ENCODE results near the gene LDB3. TPM values are rescaled to one million over a fixed set of nuclear protein-coding genes. Genes with fewer than 3 reads are reported as not detected.

LDB3 gene
- total and polyA plus RNA-seq, 12 donors = 162 to 1,738 (median 1,513) TPM

DNA sequence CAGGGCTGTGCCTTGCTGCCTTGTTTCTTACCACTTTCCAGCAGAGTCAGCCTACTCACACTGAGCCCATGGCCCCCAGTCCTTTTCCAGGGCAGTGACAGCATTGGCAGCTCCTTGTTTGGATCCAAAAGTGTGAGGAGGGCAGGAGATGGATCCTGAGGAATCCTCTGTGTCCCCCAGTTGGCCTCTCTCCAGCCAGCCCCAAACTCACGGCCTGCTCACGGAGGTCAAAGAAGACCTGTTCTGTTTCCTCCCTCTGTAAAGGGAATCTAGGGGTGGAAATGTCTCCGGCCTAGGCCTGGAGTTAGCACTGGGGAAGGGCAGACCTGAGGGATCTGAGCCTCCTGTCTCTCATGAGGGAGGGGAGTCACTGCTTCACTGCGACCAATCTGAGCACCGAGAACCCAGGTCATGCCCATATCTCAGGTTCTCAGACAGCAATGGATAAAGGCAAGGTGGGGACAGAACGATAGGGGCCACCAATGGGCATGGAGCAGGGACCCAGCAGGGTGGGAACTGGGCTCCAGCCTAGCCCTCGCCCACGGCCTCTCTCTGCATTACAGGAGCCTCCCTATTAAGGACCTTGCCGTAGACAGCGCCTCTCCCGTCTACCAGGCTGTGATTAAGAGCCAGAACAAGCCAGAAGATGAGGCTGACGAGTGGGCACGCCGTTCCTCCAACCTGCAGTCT is 23.2 kb downstream of the LDB3 start:
- peak in 1 of 2 donors; percentile 42 for DNase-seq
- WGBS, 2 donors = 46 to 68% methylated on average over 14 of the region's 14 CpGs
- Histone ChIP-seq H3K36me3 (peaks cover 0 to 22% (median 0%) of the 10 kb centered on the region in 9 donors), H3K4me3 (no peak overlapping the region), H3K27ac (peak overlapping the region in 9 of 10 donors; percentile 12 to 76 (median 59)), H3K27me3 (peaks cover 0 to 15% (median 0%) of the 10 kb centered on the region in 7 donors), H3K9me3 (no peaks in the 10 kb centered on the region), H3K4me1 (peaks cover 7 to 99% (median 36%) of the 10 kb centered on the region in 9 donors)
- TF ChIP-seq, protein P1, sequence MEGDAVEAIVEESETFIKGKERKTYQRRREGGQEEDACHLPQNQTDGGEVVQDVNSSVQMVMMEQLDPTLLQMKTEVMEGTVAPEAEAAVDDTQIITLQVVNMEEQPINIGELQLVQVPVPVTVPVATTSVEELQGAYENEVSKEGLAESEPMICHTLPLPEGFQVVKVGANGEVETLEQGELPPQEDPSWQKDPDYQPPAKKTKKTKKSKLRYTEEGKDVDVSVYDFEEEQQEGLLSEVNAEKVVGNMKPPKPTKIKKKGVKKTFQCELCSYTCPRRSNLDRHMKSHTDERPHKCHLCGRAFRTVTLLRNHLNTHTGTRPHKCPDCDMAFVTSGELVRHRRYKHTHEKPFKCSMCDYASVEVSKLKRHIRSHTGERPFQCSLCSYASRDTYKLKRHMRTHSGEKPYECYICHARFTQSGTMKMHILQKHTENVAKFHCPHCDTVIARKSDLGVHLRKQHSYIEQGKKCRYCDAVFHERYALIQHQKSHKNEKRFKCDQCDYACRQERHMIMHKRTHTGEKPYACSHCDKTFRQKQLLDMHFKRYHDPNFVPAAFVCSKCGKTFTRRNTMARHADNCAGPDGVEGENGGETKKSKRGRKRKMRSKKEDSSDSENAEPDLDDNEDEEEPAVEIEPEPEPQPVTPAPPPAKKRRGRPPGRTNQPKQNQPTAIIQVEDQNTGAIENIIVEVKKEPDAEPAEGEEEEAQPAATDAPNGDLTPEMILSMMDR (IDR thresholded peaks at IDR 0.05) = no peak
- peak; percentile 5 to 35 (median 16) for ATAC-seq
- intact Hi-C loops (cut with DNase I) = loop anchor here in 4 of 10 donors (5.0 kb wide), 2 partner anchors 206 to 211 kb away; no protein-coding TSS in a partner anchor

DNA sequence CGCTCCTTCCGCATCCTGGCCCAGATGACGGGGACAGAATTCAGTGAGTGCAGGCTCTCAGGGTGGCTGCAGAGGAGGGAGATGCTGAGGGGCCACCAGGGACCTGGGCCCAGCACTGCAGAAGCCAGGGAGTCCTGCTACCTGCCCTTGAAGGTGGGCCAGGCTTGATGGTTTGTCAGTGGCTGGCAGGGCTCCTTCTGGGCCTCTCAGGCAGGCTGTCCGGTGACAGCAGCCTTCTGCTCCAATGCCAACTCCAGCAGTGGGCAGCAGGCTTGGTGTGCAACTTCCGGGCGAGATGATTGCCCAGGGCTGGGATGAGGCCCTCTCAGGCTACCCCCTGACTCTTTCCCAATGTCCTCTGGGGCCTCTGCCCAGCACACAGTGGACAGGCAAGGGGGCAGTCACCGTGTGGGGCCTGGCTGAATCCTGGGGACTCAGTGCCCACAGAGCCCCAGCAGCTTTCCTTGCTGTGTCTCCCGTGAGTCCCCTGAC is 23.8 kb downstream of the LDB3 start:
- ATAC-seq (peak in 7 of 8 donors; percentile 0 to 15 (median 3)), DNase-seq (no peak)
- intact Hi-C loops (cut with DNase I) = loop anchor here in 4 of 10 donors (5.0 kb wide), 2 partner anchors 205 to 210 kb away; no protein-coding TSS in a partner anchor
- H3K27ac ChIP-seq = peak overlapping the region in 8 of 10 donors; percentile 34 to 76 (median 60)
- no peak overlapping the region for H3K4me3 ChIP-seq
- H3K36me3 ChIP-seq = peaks cover 0 to 26% (median 0%) of the 10 kb centered on the region in 9 donors
- H3K27me3 ChIP-seq = peaks cover 0 to 10% (median 0%) of the 10 kb centered on the region in 7 donors
- WGBS, 2 donors = 56 to 74% methylated on average over 8 of the region's 8 CpGs
- TF ChIP-seq, protein P1 (IDR thresholded peaks at IDR 0.05) = no peak
- H3K4me1 ChIP-seq = peaks cover 7 to 99% (median 34%) of the 10 kb centered on the region in 9 donors
- H3K9me3 ChIP-seq = no peaks in the 10 kb centered on the region

DNA sequence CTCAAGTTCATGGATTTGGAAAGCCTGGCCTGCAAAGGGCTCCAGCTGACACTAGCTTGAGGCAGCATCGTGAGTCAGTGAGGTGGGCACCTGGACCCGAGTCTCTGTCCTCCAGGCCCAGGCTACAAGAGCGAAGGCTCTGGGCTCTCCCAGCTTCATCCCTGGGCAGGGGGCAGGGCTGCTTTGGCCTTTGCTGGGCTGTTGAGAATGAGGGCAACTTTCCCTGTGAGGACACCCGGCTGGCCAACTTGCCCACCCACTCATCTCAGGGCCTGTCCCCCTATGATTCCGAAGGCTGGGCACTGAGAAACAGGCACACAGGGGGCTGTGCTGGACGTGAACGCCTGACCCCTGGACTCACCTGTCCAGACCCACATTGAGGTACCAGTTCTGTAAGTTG is 24.4 kb downstream of the LDB3 start:
- Histone ChIP-seq H3K27me3 (peaks cover 0 to 9% (median 0%) of the 10 kb centered on the region in 7 donors), H3K4me1 (peaks cover 7 to 97% (median 33%) of the 10 kb centered on the region in 9 donors), H3K36me3 (peaks cover 0 to 28% (median 0%) of the 10 kb centered on the region in 9 donors), H3K9me3 (no peaks in the 10 kb centered on the region), H3K4me3 (no peak overlapping the region), H3K27ac (peak overlapping the region in 8 of 10 donors; percentile 34 to 76 (median 60))
- TF ChIP-seq, protein P1 (IDR thresholded peaks at IDR 0.05) = no peak
- intact Hi-C loops (cut with DNase I) = loop anchor here in 4 of 10 donors (5.0 kb wide), 2 partner anchors 205 to 210 kb away; no protein-coding TSS in a partner anchor
- 85 to 88% methylated on average over 7 of the region's 7 CpGs for WGBS, 2 donors
- ATAC-seq = no peak
- no peak for DNase-seq

DNA sequence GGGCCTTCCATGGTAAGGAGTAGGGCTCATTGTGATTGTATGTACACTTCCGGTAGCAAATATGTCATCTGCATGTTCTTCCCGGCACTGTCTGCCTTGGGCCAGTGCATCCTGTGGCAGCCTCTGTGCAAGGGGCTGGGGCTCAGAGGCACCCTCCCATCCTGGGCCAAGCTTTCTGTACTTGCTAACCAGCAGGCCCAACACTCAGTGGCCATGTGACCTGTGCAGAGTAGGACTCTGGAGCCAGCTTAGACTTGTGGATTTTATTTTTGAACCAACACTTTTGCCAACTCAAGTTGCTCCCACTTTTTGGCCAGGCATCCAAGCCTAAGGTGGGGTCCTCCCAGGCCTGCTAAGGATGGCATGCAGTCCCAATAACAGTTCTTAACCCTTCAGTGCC is 25.0 kb downstream of the LDB3 start:
- H3K27me3 ChIP-seq = peaks cover 0 to 9% (median 0%) of the 10 kb centered on the region in 7 donors
- peaks cover 0 to 34% (median 0%) of the 10 kb centered on the region in 9 donors for H3K36me3 ChIP-seq
- TF ChIP-seq, protein P1 (IDR thresholded peaks at IDR 0.05) = no peak
- H3K4me1 ChIP-seq = peaks cover 7 to 97% (median 30%) of the 10 kb centered on the region in 9 donors
- peak overlapping the region in 7 of 10 donors; percentile 14 to 71 (median 53) for H3K27ac ChIP-seq
- intact Hi-C loops (cut with DNase I) = loop anchor here in 4 of 10 donors (5.0 kb wide), 2 partner anchors 204 to 209 kb away; no protein-coding TSS in a partner anchor
- H3K4me3 ChIP-seq = no peak overlapping the region
- no peaks in the 10 kb centered on the region for H3K9me3 ChIP-seq
- ATAC-seq (no peak), DNase-seq (no peak)
- WGBS, 2 donors = 46 to 59% methylated on average over 2 of the region's 2 CpGs

Data from heart right ventricle (tissue), 16 donors.